HCT116 (cell line): Measurements from ENCODE around the gene ETV4. TPM values are rescaled to one million over a fixed set of nuclear protein-coding genes. Genes with fewer than 3 reads are reported as not detected.

Experiments used
- ATAC-seq: fragments of 200-7000 bp; cut with Tn5 transposase; 2 replicates; pipeline ENCODE4 v1.9.1; 2020; ENCODE audit warnings: mild to moderate bottlenecking, moderate library complexity
- BruUV-seq: library from RNA; stranded (reverse); fragments of 400-500 nt; replicated peaks from 2 replicates; lab custom pipeline; 2021; lab: Mats Ljungman, UMichigan
- CTCF ChIA-PET: fragments of 300-600 bp; sonication (Branson Sonifier 250); formaldehyde crosslinking; loops from one replicate; lab custom pipeline; 2021; ENCODE audit warnings: antibody characterized with exemption; lab: Charles Lee
- POLR2A ChIA-PET: fragments of 300-600, 350-600 bp; sonication (Branson Sonifier 250); formaldehyde crosslinking; loops from one replicate; lab custom pipeline; 2021; ENCODE audit warnings: antibody characterized with exemption; lab: Charles Lee
- RAD21 ChIA-PET, 2 experiments: fragments of 300-600 bp; sonication (Branson Sonifier 250); formaldehyde crosslinking; loops; one replicate each; lab custom pipeline; 2023; ENCODE audit warnings: low total read pairs in 2 of 2; ENCODE audit not compliant: uncharacterized antibody in 2 of 2, unreplicated experiment in 2 of 2, low non-redundant PET in 1 of 2; lab: Charles Lee
- DNase-seq: peaks from one replicate; pipeline ENCODE4 v3.0.0-alpha.2; 2010; ENCODE audit warnings: low read depth, low spot score
- H2AFZ ChIP-seq: fragments of 200-600 bp; shearing (Covaris generic), sonication (generic); 2 replicates; pipeline ENCODE4 v1.6.1; 2017; ENCODE audit warnings: low read depth, mixed run types, mixed read lengths, antibody characterized with exemption, low read length; ENCODE audit not compliant: poor library complexity, severe bottlenecking
- H3K27ac ChIP-seq: 2 replicates; pipeline ENCODE4 v1.5.1; 2012; ENCODE audit warnings: low read depth, low read length
- H3K27me3 ChIP-seq: fragments of 200-600 bp; sonication (generic); 2 replicates; pipeline ENCODE4 v1.6.1; 2016; ENCODE audit warnings: mixed run types, low read length, mixed read lengths; ENCODE audit not compliant: insufficient read depth
- H3K36me3 ChIP-seq, 2 experiments: fragments of 200-500 bp in 1 of 2; fragments of 200-600 bp in 1 of 2; sonication (Bioruptor generic) in 1 of 2; sonication (generic) in 1 of 2; 2 replicates each; pipeline versions ENCODE4 v1.5.1 to v1.6.1; 2014 to 2016; ENCODE audit warnings: low read length in 2 of 2, inconsistent platforms in 1 of 2, mixed read lengths in 1 of 2, mixed run types in 1 of 2; ENCODE audit not compliant: insufficient read depth in 2 of 2, control insufficient read depth in 1 of 2
- H3K4me1 ChIP-seq, 2 experiments: fragments of 200-600 bp in 1 of 2; sonication (generic) in 1 of 2; 2 replicates each; pipeline versions ENCODE4 v1.5.1 to v1.6.1; 2012 to 2017; ENCODE audit warnings: low read length in 2 of 2, inconsistent platforms in 1 of 2, mild to moderate bottlenecking in 1 of 2, mixed read lengths in 1 of 2, mixed run types in 1 of 2, moderate library complexity in 1 of 2; ENCODE audit not compliant: insufficient read depth in 2 of 2, control insufficient read depth in 1 of 2
- H3K4me2 ChIP-seq: fragments of 200-600 bp; sonication (generic); 2 replicates; pipeline ENCODE4 v1.6.1; 2017; ENCODE audit warnings: mixed run types, low read length, mixed read lengths
- H3K4me3 ChIP-seq, 2 experiments: fragments of 200-600 bp in 1 of 2; sonication (generic) in 1 of 2; replicated peaks in 1 of 2; 2 replicates each; pipeline ENCODE4 v1.5.1; 2011 to 2016; ENCODE audit warnings: low read length in 2 of 2, control low read depth in 1 of 2, low read depth in 1 of 2, mild to moderate bottlenecking in 1 of 2, mixed read lengths in 1 of 2, mixed run types in 1 of 2
- H3K79me2 ChIP-seq: fragments of 200-600 bp; sonication (generic); 2 replicates; pipeline ENCODE4 v1.6.1; 2017; ENCODE audit warnings: mild to moderate bottlenecking, mixed run types, low read length, moderate library complexity, mixed read lengths; ENCODE audit not compliant: insufficient read depth
- H3K9ac ChIP-seq: fragments of 200-600 bp; sonication (generic); 2 replicates; pipeline ENCODE4 v1.6.1; 2016; ENCODE audit warnings: low read length, mixed read lengths
- H3K9me2 ChIP-seq: fragments of 200-600 bp; sonication (generic), shearing (Covaris generic); 2 replicates; pipeline ENCODE4 v1.6.1; 2017; ENCODE audit warnings: mixed run types, mild to moderate bottlenecking, moderate library complexity; ENCODE audit not compliant: insufficient read depth
- H3K9me3 ChIP-seq, 2 experiments: fragments of 200-500 bp in 1 of 2; fragments of 200-600 bp in 1 of 2; sonication (Bioruptor generic) in 1 of 2; sonication (generic) in 1 of 2; 2 replicates each; pipeline ENCODE4 v1.6.1; 2014 to 2017; ENCODE audit warnings: low read length in 2 of 2, mixed read lengths in 2 of 2, inconsistent platforms in 1 of 2, low read depth in 1 of 2, mild to moderate bottlenecking in 1 of 2, mixed run types in 1 of 2, moderate library complexity in 1 of 2; ENCODE audit not compliant: control insufficient read depth in 1 of 2, insufficient read depth in 1 of 2
- H4K20me1 ChIP-seq: fragments of 200-600 bp; sonication (generic), shearing (Covaris generic); 2 replicates; pipeline ENCODE4 v1.6.1; 2017; ENCODE audit warnings: mixed run types, mild to moderate bottlenecking, moderate library complexity; ENCODE audit not compliant: insufficient read depth
- ATF3 ChIP-seq: IDR thresholded peaks from 2 replicates; pipeline ENCODE4 v1.6.1; 2012
- CTCF ChIP-seq, 3 experiments: fragments of 200-600 bp in 1 of 3; sonication (generic) in 1 of 3; IDR thresholded peaks in 2 of 3; conservative IDR thresholded peaks in 1 of 3; 2 replicates each; pipeline ENCODE4 v1.5.1; 2012 to 2017; ENCODE audit warnings: low read depth in 2 of 3, low read length in 2 of 3, antibody characterized with exemption in 1 of 3, borderline replicate concordance in 1 of 3, control low read depth in 1 of 3, mild to moderate bottlenecking in 1 of 3, mixed read lengths in 1 of 3, mixed run types in 1 of 3, moderate library complexity in 1 of 3; ENCODE audit not compliant: insufficient read depth in 1 of 3
- EGR1 ChIP-seq: IDR thresholded peaks from 2 replicates; pipeline ENCODE4 v1.6.1; 2012; ENCODE audit warnings: low read depth
- EZH2 ChIP-seq: fragments of 200-600 bp; sonication (generic); IDR thresholded peaks from 2 replicates; pipeline ENCODE4 v1.6.1; 2017; ENCODE audit warnings: antibody characterized with exemption, mixed run types
- SIN3A ChIP-seq: IDR thresholded peaks from 2 replicates; pipeline ENCODE4 v1.6.1; 2012; ENCODE audit warnings: low read depth
- SP1 ChIP-seq: IDR thresholded peaks from 2 replicates; pipeline ENCODE4 v1.6.1; 2012; ENCODE audit warnings: low read depth
- SRF ChIP-seq: IDR thresholded peaks from 2 replicates; pipeline ENCODE4 v1.6.1; 2012; ENCODE audit warnings: low read depth
- YY1 ChIP-seq: IDR thresholded peaks from 2 replicates; pipeline ENCODE4 v1.6.1; 2011; ENCODE audit warnings: low read length, low read depth, moderate library complexity, mild to moderate bottlenecking; ENCODE audit not compliant: insufficient replicate concordance; ENCODE audit errors: extremely low read depth
- ZBTB33 ChIP-seq: IDR thresholded peaks from 2 replicates; pipeline ENCODE4 v1.6.1; 2011; ENCODE audit warnings: mild to moderate bottlenecking, low read length, moderate library complexity; ENCODE audit not compliant: insufficient replicate concordance; ENCODE audit errors: extremely low read depth
- ZFX ChIP-seq: fragments of 450-650 bp; IDR thresholded peaks from 2 replicates; pipeline ENCODE4 v1.6.1; 2017
- intact Hi-C: fragments of 100-400 bp; cut with micrococcal nuclease; formaldehyde crosslinking; loops from 2 replicates; pipeline ENCODE4 v1.10.0; 2022
- total RNA-seq: library from RNA; stranded (reverse); gene quantifications from one replicate; pipeline ENCODE4 v1.2.1, GENCODE V29; 2021; ENCODE audit not compliant: unreplicated experiment

The ETV4 gene
- total RNA-seq, 1 experiment from 2014 or later, result 51.5 TPM

- no peak overlapping the region for H3K4me3 ChIP-seq
- ChIA-PET CTCF (no interaction called here), RAD21 (no interaction called here), POLR2A (no interaction called here)
- no peaks in the 10 kb centered on the region for H3K9me2 ChIP-seq
- no peak overlapping the region for H3K27ac ChIP-seq
- DNase-seq (no peak), ATAC-seq (no peak)
- no peak overlapping the region for H2AFZ ChIP-seq
- no peak overlapping the region for H3K4me2 ChIP-seq
- H4K20me1 ChIP-seq, result no peaks in the 10 kb centered on the region
- H3K4me1 ChIP-seq, result peaks cover 19 to 32% of the 10 kb centered on the region in 2 experiments
- TF ChIP-seq CTCF (IDR thresholded peaks at IDR 0.05 in 2 of 3, conservative IDR thresholded peaks at IDR 0.05 in 1 of 3; ENCODE audit: borderline replicate concordance in 1 of 3, insufficient read depth in 1 of 3, low read depth in 2 of 3, low read length in 2 of 3), result no peak
- TF ChIP-seq SRF, result no peak
- BruUV-seq, result no TSS peak
- no peaks in the 10 kb centered on the region for H3K27me3 ChIP-seq
- H3K79me2 ChIP-seq, result no peaks in the 10 kb centered on the region
- intact Hi-C loops, result no loop called here
- H3K9me3 ChIP-seq, result no peaks in the 10 kb centered on the region
- H3K9ac ChIP-seq, result no peak overlapping the region
- H3K36me3 ChIP-seq, result peaks cover 14 to 30% of the 10 kb centered on the region in 2 experiments; a peak in 3 of 4 replicates
Observed at GRCh38 chr17:43526886-43527648, 19.1 kb downstream of the ETV4 start.

- Histone ChIP-seq H2AFZ (no peak overlapping the region), H3K4me2 (no peak overlapping the region), H3K9me3 (no peaks in the 10 kb centered on the region), H3K9ac (no peak overlapping the region), H3K4me3 (no peak overlapping the region), H3K79me2 (no peaks in the 10 kb centered on the region), H3K27ac (no peak overlapping the region), H3K36me3 (peaks cover 22 to 41% of the 10 kb centered on the region in 2 experiments; a peak in 3 of 4 replicates), H3K9me2 (no peaks in the 10 kb centered on the region), H3K27me3 (no peaks in the 10 kb centered on the region), H4K20me1 (no peaks in the 10 kb centered on the region), H3K4me1 (peaks cover 5 to 15% of the 10 kb centered on the region in 2 experiments; a peak in 2 of 4 replicates)
- no peak for ATAC-seq
- no peak for DNase-seq
- CTCF ChIA-PET, result no interaction called here
- intact Hi-C loops, result no loop called here
- POLR2A ChIA-PET, result no interaction called here
- RAD21 ChIA-PET, result no interaction called here
- TF ChIP-seq ZBTB33 (no peak), EGR1 (no peak), EZH2 (no peak), SP1 (no peak), SIN3A (no peak), ZFX (no peak), CTCF (IDR thresholded peaks at IDR 0.05 in 2 of 3, conservative IDR thresholded peaks at IDR 0.05 in 1 of 3; ENCODE audit: borderline replicate concordance in 1 of 3, insufficient read depth in 1 of 3, low read depth in 2 of 3, low read length in 2 of 3) (no peak), YY1 (no peak), ATF3 (no peak)
- BruUV-seq, result TSS peak; percentile 12
Observed at GRCh38 chr17:43524945-43525575, 21.1 kb downstream of the ETV4 start.
